Neural cell (in vitro differentiated cells): ENCODE results near the gene DNAL4. TPM values are rescaled to one million over a fixed set of nuclear protein-coding genes. Genes with fewer than 3 reads are reported as not detected.

Experiments used
- H2AFZ ChIP-seq: fragments of 200-600, 300-800 bp; sonication (generic), shearing (Covaris generic); 2 replicates; pipeline ENCODE4 v1.6.0; 2014; ENCODE audit warnings: low read depth, mild to moderate bottlenecking, antibody characterized with exemption, low read length, moderate library complexity
- H3F3A ChIP-seq: fragments of 200-600 bp; shearing (Covaris generic); 2 replicates; pipeline ENCODE4 v1.6.1; 2016; ENCODE audit warnings: mild to moderate bottlenecking, moderate library complexity, mixed read lengths, antibody characterized with exemption, low read length; ENCODE audit not compliant: insufficient read depth, poor library complexity, severe bottlenecking
- H3K27ac ChIP-seq: fragments of 200-600, 300-800 bp; sonication (generic), shearing (Covaris generic); 2 replicates; pipeline ENCODE4 v1.5.1; 2014; ENCODE audit warnings: mild to moderate bottlenecking, low read length, moderate library complexity
- H3K27me3 ChIP-seq: fragments of 300-800, 200-600 bp; sonication (generic), shearing (Covaris generic); 2 replicates; pipeline ENCODE4 v1.6.0; 2014; ENCODE audit warnings: mild to moderate bottlenecking, low read depth, low read length, moderate library complexity; ENCODE audit not compliant: insufficient read depth
- H3K36me3 ChIP-seq: fragments of 300-800, 200-600 bp; sonication (generic), shearing (Covaris generic); 2 replicates; pipeline ENCODE4 v1.5.1; 2014; ENCODE audit warnings: mild to moderate bottlenecking, antibody characterized with exemption, low read length, moderate library complexity; ENCODE audit not compliant: insufficient read depth
- H3K4me2 ChIP-seq: fragments of 300-800, 200-600 bp; sonication (generic), shearing (Covaris generic); 2 replicates; pipeline ENCODE4 v1.6.0; 2014; ENCODE audit warnings: mild to moderate bottlenecking, low read length
- H3K4me3 ChIP-seq: fragments of 300-800, 200-600 bp; sonication (generic), shearing (Covaris generic); 2 replicates; pipeline ENCODE4 v1.5.1; 2014; ENCODE audit warnings: mild to moderate bottlenecking, low read length, moderate library complexity
- H3K79me2 ChIP-seq: fragments of 200-600 bp; shearing (Covaris generic); replicated peaks from 2 replicates; pipeline ENCODE4 v1.6.0; 2014; ENCODE audit warnings: mild to moderate bottlenecking, low read length, moderate library complexity; ENCODE audit not compliant: insufficient read depth
- H3K9ac ChIP-seq: fragments of 300-800, 200-600 bp; sonication (generic), shearing (Covaris generic); 2 replicates; pipeline ENCODE4 v1.6.1; 2016; ENCODE audit warnings: mild to moderate bottlenecking, low read length, mixed read lengths
- H3K9me2 ChIP-seq: fragments of 200-600 bp; shearing (Covaris generic); 2 replicates; pipeline ENCODE4 v1.6.1; 2016; ENCODE audit warnings: mild to moderate bottlenecking, low read length, mixed read lengths; ENCODE audit not compliant: insufficient read depth
- H3K9me3 ChIP-seq: fragments of 200-600, 300-800 bp; sonication (generic), shearing (Covaris generic); 2 replicates; pipeline ENCODE4 v1.6.1; 2016; ENCODE audit warnings: mild to moderate bottlenecking, mixed run types, low read length, moderate library complexity, mixed read lengths
- H4K20me1 ChIP-seq: fragments of 200-600 bp; shearing (Covaris generic); 2 replicates; pipeline ENCODE4 v1.6.1; 2016; ENCODE audit warnings: mild to moderate bottlenecking, mixed run types; ENCODE audit not compliant: insufficient read depth
- CTCF ChIP-seq: fragments of 450-650 bp; IDR thresholded peaks from 2 replicates; pipeline ENCODE4 v1.5.1; 2014; ENCODE audit warnings: antibody characterized with exemption, mild to moderate bottlenecking, moderate library complexity; ENCODE audit not compliant: poor library complexity, severe bottlenecking
- EP300 ChIP-seq: fragments of 450-650 bp; conservative IDR thresholded peaks from 2 replicates; pipeline ENCODE4 v1.6.1; 2014; ENCODE audit warnings: antibody characterized with exemption, mild to moderate bottlenecking, moderate library complexity; ENCODE audit not compliant: poor library complexity, severe bottlenecking
- EZH2 ChIP-seq: fragments of 200-600, 300-800 bp; shearing (Covaris generic), sonication (generic); IDR thresholded peaks from 2 replicates; pipeline ENCODE4 v1.6.1; 2014; ENCODE audit warnings: antibody characterized with exemption, low read length, borderline replicate concordance, mild to moderate bottlenecking; ENCODE audit not compliant: insufficient read depth, poor library complexity, severe bottlenecking
- MXI1 ChIP-seq: fragments of 450-650 bp; conservative IDR thresholded peaks from 2 replicates; pipeline ENCODE4 v1.6.1; 2014; ENCODE audit warnings: antibody characterized with exemption, mild to moderate bottlenecking; ENCODE audit not compliant: poor library complexity, severe bottlenecking
- POLR2AphosphoS5 ChIP-seq: IDR thresholded peaks from 2 replicates; pipeline ENCODE4 v1.6.1; 2012
- RAD21 ChIP-seq: fragments of 450-650 bp; conservative IDR thresholded peaks from 2 replicates; pipeline ENCODE4 v1.6.1; 2014; ENCODE audit warnings: antibody characterized with exemption, mild to moderate bottlenecking, moderate library complexity
- REST ChIP-seq: IDR thresholded peaks from 2 replicates; pipeline ENCODE4 v1.6.1; 2012; ENCODE audit warnings: borderline replicate concordance
- SMC3 ChIP-seq: fragments of 450-650 bp; conservative IDR thresholded peaks from 2 replicates; pipeline ENCODE4 v1.6.1; 2014; ENCODE audit warnings: antibody characterized with exemption, mild to moderate bottlenecking, moderate library complexity; ENCODE audit not compliant: poor library complexity
- TAF1 ChIP-seq: IDR thresholded peaks from 2 replicates; pipeline ENCODE4 v1.6.1; 2012; ENCODE audit warnings: low read depth
- polyA plus RNA-seq: library from polyadenylated mRNA; depleted of rRNA; stranded (reverse); fragments of >200 nt; gene quantifications from 2 replicates; pipeline ENCODE4 v1.2.3, GENCODE V29; 2014

The DNAL4 gene
- polyA plus RNA-seq, 1 donor from 2014 or later: 95.0 TPM

GRCh38 chr22:38756711-38757463 lies 37.1 kb downstream of the DNAL4 start:
- H3F3A ChIP-seq: no peaks in the 10 kb centered on the region
- H3K9me3 ChIP-seq: no peaks in the 10 kb centered on the region
- peak overlapping the region; percentile 92 for H3K9ac ChIP-seq
- H3K79me2 ChIP-seq: peaks cover 25% of the 10 kb centered on the region
- no peaks in the 10 kb centered on the region for H3K36me3 ChIP-seq
- H3K4me2 ChIP-seq: peak overlapping the region; percentile 21
- H3K27ac ChIP-seq: peak overlapping the region; percentile 79
- TF ChIP-seq EP300: no peak
- no peak for TF ChIP-seq SMC3
- no peak for TF ChIP-seq REST
- TF ChIP-seq CTCF: no peak
- TF ChIP-seq TAF1: no peak
- TF ChIP-seq RAD21: no peak
- no peak for TF ChIP-seq POLR2AphosphoS5
- no peak for TF ChIP-seq EZH2
- TF ChIP-seq MXI1: no peak
- H3K4me3 ChIP-seq: peak overlapping the region; percentile 74
- no peaks in the 10 kb centered on the region for H4K20me1 ChIP-seq
- H2AFZ ChIP-seq: no peak overlapping the region
- H3K27me3 ChIP-seq: no peaks in the 10 kb centered on the region
- no peaks in the 10 kb centered on the region for H3K9me2 ChIP-seq

GRCh38 chr22:38755911-38756532 lies 37.9 kb downstream of the DNAL4 start, which contains the start of gene SUN2:
Gene SUN2, minus strand, starts transcription at chr22:38755998. Its CDS starts 3,370 bp downstream, at chr22:38752628.
- Histone ChIP-seq H2AFZ (peak within 1 kb of the TSS; percentile 69), H3K9me2 (no peaks in the 10 kb centered on the region), H3K79me2 (peaks cover 25% of the 10 kb centered on the region), H3K4me2 (peak within 1 kb of the TSS; percentile 81), H3K9ac (peak within 1 kb of the TSS; percentile 92), H3K9me3 (no peaks in the 10 kb centered on the region), H3K27me3 (no peaks in the 10 kb centered on the region), H4K20me1 (no peaks in the 10 kb centered on the region), H3K36me3 (no peaks in the 10 kb centered on the region), H3K4me3 (peak within 1 kb of the TSS; percentile 95), H3K27ac (peak within 1 kb of the TSS; percentile 91), H3F3A (no peaks in the 10 kb centered on the region)
- TF ChIP-seq POLR2AphosphoS5 (peak; percentile 87), CTCF (no peak), RAD21 (no peak), TAF1 (peak; percentile 36), EZH2 (no peak), MXI1 (peak; percentile 76), REST (peak; percentile 6), EP300 (peak; percentile 82)
